A673 (cell line): ENCODE data around the gene RPL36AL.

ENCODE experiments used
- CTCF ChIP-seq: fragments of 300-800, 200-600 bp; sonication (generic); conservative IDR thresholded peaks from 2 replicates; pipeline ENCODE4 v1.5.1; 2017; ENCODE audit warnings: low read depth, mild to moderate bottlenecking, antibody characterized with exemption, low read length, moderate library complexity, mixed read lengths
- EZH2 ChIP-seq: fragments of 200-600 bp; sonication (generic); IDR thresholded peaks from 2 replicates; pipeline ENCODE4 v1.6.1; 2017; ENCODE audit warnings: borderline replicate concordance, low read depth, mild to moderate bottlenecking, mixed read lengths, antibody characterized with exemption, low read length; ENCODE audit not compliant: poor library complexity, severe bottlenecking

- TF ChIP-seq EZH2 (no peak), CTCF (no peak)
Measured at GRCh38 chr14:49578141-49578540, 42.3 kb downstream of the RPL36AL start.
